Neural cell (in vitro differentiated cells): Measurements from ENCODE around the gene PLIN4. TPM values are rescaled to one million over a fixed set of nuclear protein-coding genes. Genes with fewer than 3 reads are reported as not detected.

Experiments used
- H2AFZ ChIP-seq: fragments of 200-600, 300-800 bp; sonication (generic), shearing (Covaris generic); 2 replicates; pipeline ENCODE4 v1.6.0; 2014; ENCODE audit warnings: low read depth, mild to moderate bottlenecking, antibody characterized with exemption, low read length, moderate library complexity
- H3F3A ChIP-seq: fragments of 200-600 bp; shearing (Covaris generic); 2 replicates; pipeline ENCODE4 v1.6.1; 2016; ENCODE audit warnings: mild to moderate bottlenecking, moderate library complexity, mixed read lengths, antibody characterized with exemption, low read length; ENCODE audit not compliant: insufficient read depth, poor library complexity, severe bottlenecking
- H3K27ac ChIP-seq: fragments of 200-600, 300-800 bp; sonication (generic), shearing (Covaris generic); 2 replicates; pipeline ENCODE4 v1.5.1; 2014; ENCODE audit warnings: mild to moderate bottlenecking, low read length, moderate library complexity
- H3K27me3 ChIP-seq: fragments of 300-800, 200-600 bp; sonication (generic), shearing (Covaris generic); 2 replicates; pipeline ENCODE4 v1.6.0; 2014; ENCODE audit warnings: mild to moderate bottlenecking, low read depth, low read length, moderate library complexity; ENCODE audit not compliant: insufficient read depth
- H3K36me3 ChIP-seq: fragments of 300-800, 200-600 bp; sonication (generic), shearing (Covaris generic); 2 replicates; pipeline ENCODE4 v1.5.1; 2014; ENCODE audit warnings: mild to moderate bottlenecking, antibody characterized with exemption, low read length, moderate library complexity; ENCODE audit not compliant: insufficient read depth
- H3K4me2 ChIP-seq: fragments of 300-800, 200-600 bp; sonication (generic), shearing (Covaris generic); 2 replicates; pipeline ENCODE4 v1.6.0; 2014; ENCODE audit warnings: mild to moderate bottlenecking, low read length
- H3K4me3 ChIP-seq: fragments of 300-800, 200-600 bp; sonication (generic), shearing (Covaris generic); 2 replicates; pipeline ENCODE4 v1.5.1; 2014; ENCODE audit warnings: mild to moderate bottlenecking, low read length, moderate library complexity
- H3K79me2 ChIP-seq: fragments of 200-600 bp; shearing (Covaris generic); replicated peaks from 2 replicates; pipeline ENCODE4 v1.6.0; 2014; ENCODE audit warnings: mild to moderate bottlenecking, low read length, moderate library complexity; ENCODE audit not compliant: insufficient read depth
- H3K9ac ChIP-seq: fragments of 300-800, 200-600 bp; sonication (generic), shearing (Covaris generic); 2 replicates; pipeline ENCODE4 v1.6.1; 2016; ENCODE audit warnings: mild to moderate bottlenecking, low read length, mixed read lengths
- H3K9me2 ChIP-seq: fragments of 200-600 bp; shearing (Covaris generic); 2 replicates; pipeline ENCODE4 v1.6.1; 2016; ENCODE audit warnings: mild to moderate bottlenecking, low read length, mixed read lengths; ENCODE audit not compliant: insufficient read depth
- H3K9me3 ChIP-seq: fragments of 200-600, 300-800 bp; sonication (generic), shearing (Covaris generic); 2 replicates; pipeline ENCODE4 v1.6.1; 2016; ENCODE audit warnings: mild to moderate bottlenecking, mixed run types, low read length, moderate library complexity, mixed read lengths
- H4K20me1 ChIP-seq: fragments of 200-600 bp; shearing (Covaris generic); 2 replicates; pipeline ENCODE4 v1.6.1; 2016; ENCODE audit warnings: mild to moderate bottlenecking, mixed run types; ENCODE audit not compliant: insufficient read depth
- EP300 ChIP-seq: fragments of 450-650 bp; conservative IDR thresholded peaks from 2 replicates; pipeline ENCODE4 v1.6.1; 2014; ENCODE audit warnings: antibody characterized with exemption, mild to moderate bottlenecking, moderate library complexity; ENCODE audit not compliant: poor library complexity, severe bottlenecking
- EZH2 ChIP-seq: fragments of 200-600, 300-800 bp; shearing (Covaris generic), sonication (generic); IDR thresholded peaks from 2 replicates; pipeline ENCODE4 v1.6.1; 2014; ENCODE audit warnings: antibody characterized with exemption, low read length, borderline replicate concordance, mild to moderate bottlenecking; ENCODE audit not compliant: insufficient read depth, poor library complexity, severe bottlenecking
- MXI1 ChIP-seq: fragments of 450-650 bp; conservative IDR thresholded peaks from 2 replicates; pipeline ENCODE4 v1.6.1; 2014; ENCODE audit warnings: antibody characterized with exemption, mild to moderate bottlenecking; ENCODE audit not compliant: poor library complexity, severe bottlenecking
- POLR2AphosphoS5 ChIP-seq: IDR thresholded peaks from 2 replicates; pipeline ENCODE4 v1.6.1; 2012
- RAD21 ChIP-seq: fragments of 450-650 bp; conservative IDR thresholded peaks from 2 replicates; pipeline ENCODE4 v1.6.1; 2014; ENCODE audit warnings: antibody characterized with exemption, mild to moderate bottlenecking, moderate library complexity
- REST ChIP-seq: IDR thresholded peaks from 2 replicates; pipeline ENCODE4 v1.6.1; 2012; ENCODE audit warnings: borderline replicate concordance
- SMC3 ChIP-seq: fragments of 450-650 bp; conservative IDR thresholded peaks from 2 replicates; pipeline ENCODE4 v1.6.1; 2014; ENCODE audit warnings: antibody characterized with exemption, mild to moderate bottlenecking, moderate library complexity; ENCODE audit not compliant: poor library complexity
- TAF1 ChIP-seq: IDR thresholded peaks from 2 replicates; pipeline ENCODE4 v1.6.1; 2012; ENCODE audit warnings: low read depth
- polyA plus RNA-seq: library from polyadenylated mRNA; depleted of rRNA; stranded (reverse); fragments of >200 nt; gene quantifications from 2 replicates; pipeline ENCODE4 v1.2.3, GENCODE V29; 2014
- TF ChIP-seq, protein P1 (sequence below): fragments of 450-650 bp; IDR thresholded peaks from 2 replicates; pipeline ENCODE4 v1.5.1; 2014; ENCODE audit warnings: antibody characterized with exemption, mild to moderate bottlenecking, moderate library complexity; ENCODE audit not compliant: poor library complexity, severe bottlenecking

The PLIN4 gene
- polyA plus RNA-seq, 1 donor from 2014 or later, result not detected

DNA sequence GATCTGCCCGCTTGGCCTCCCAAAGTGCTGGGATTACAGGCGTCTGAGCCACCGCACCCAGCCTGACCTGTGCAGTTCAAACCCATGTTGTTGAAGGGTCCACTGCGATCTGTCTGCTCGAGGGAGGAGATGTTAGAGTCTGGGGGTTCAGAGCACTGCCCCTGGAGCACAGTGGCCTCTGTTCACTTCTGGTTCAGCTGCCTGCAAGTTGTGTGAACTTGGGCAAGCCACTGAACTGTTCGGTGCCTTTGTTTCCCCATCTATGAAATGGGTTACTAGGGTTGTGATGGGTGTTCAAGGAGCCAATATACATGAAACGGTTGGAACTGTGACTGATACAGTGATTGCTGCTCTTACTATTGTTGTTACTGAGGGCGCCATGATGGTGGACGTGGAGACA, 15.0 kb upstream of the PLIN4 start:
- TF ChIP-seq RAD21, result no peak
- no peak for TF ChIP-seq REST
- TF ChIP-seq SMC3, result no peak
- TF ChIP-seq EZH2, result no peak
- no peak for TF ChIP-seq MXI1
- TF ChIP-seq, protein P1, sequence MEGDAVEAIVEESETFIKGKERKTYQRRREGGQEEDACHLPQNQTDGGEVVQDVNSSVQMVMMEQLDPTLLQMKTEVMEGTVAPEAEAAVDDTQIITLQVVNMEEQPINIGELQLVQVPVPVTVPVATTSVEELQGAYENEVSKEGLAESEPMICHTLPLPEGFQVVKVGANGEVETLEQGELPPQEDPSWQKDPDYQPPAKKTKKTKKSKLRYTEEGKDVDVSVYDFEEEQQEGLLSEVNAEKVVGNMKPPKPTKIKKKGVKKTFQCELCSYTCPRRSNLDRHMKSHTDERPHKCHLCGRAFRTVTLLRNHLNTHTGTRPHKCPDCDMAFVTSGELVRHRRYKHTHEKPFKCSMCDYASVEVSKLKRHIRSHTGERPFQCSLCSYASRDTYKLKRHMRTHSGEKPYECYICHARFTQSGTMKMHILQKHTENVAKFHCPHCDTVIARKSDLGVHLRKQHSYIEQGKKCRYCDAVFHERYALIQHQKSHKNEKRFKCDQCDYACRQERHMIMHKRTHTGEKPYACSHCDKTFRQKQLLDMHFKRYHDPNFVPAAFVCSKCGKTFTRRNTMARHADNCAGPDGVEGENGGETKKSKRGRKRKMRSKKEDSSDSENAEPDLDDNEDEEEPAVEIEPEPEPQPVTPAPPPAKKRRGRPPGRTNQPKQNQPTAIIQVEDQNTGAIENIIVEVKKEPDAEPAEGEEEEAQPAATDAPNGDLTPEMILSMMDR, result no peak
- TF ChIP-seq POLR2AphosphoS5, result no peak
- TF ChIP-seq EP300, result no peak
- no peak for TF ChIP-seq TAF1
- H3K9me2 ChIP-seq, result no peaks in the 10 kb centered on the region
- H3K36me3 ChIP-seq, result no peaks in the 10 kb centered on the region
- no peak overlapping the region for H3K9ac ChIP-seq
- no peak overlapping the region for H3K27ac ChIP-seq
- H3K4me3 ChIP-seq, result no peak overlapping the region
- H4K20me1 ChIP-seq, result no peaks in the 10 kb centered on the region
- H3F3A ChIP-seq, result no peaks in the 10 kb centered on the region
- no peak overlapping the region for H3K4me2 ChIP-seq
- H2AFZ ChIP-seq, result no peak overlapping the region
- H3K79me2 ChIP-seq, result no peaks in the 10 kb centered on the region
- no peaks in the 10 kb centered on the region for H3K9me3 ChIP-seq
- no peaks in the 10 kb centered on the region for H3K27me3 ChIP-seq

- no peaks in the 10 kb centered on the region for H3K9me3 ChIP-seq
- no peak overlapping the region for H3K4me2 ChIP-seq
- H3K27me3 ChIP-seq, result no peaks in the 10 kb centered on the region
- H3K9me2 ChIP-seq, result no peaks in the 10 kb centered on the region
- TF ChIP-seq REST (no peak), POLR2AphosphoS5 (no peak), RAD21 (no peak), EP300 (no peak), EZH2 (no peak)
- no peak overlapping the region for H2AFZ ChIP-seq
- H3K9ac ChIP-seq, result no peak overlapping the region
- no peaks in the 10 kb centered on the region for H3F3A ChIP-seq
- no peak overlapping the region for H3K27ac ChIP-seq
- no peaks in the 10 kb centered on the region for H3K79me2 ChIP-seq
- no peaks in the 10 kb centered on the region for H4K20me1 ChIP-seq
- H3K4me3 ChIP-seq, result no peak overlapping the region
- H3K36me3 ChIP-seq, result no peaks in the 10 kb centered on the region
Observed at GRCh38 chr19:4531562-4532165, 13.4 kb upstream of the PLIN4 start.
